Activated CD8-positive, alpha-beta memory T cell treated with anti-CD3 and anti-CD28 coated beads for 48 hours (primary cell): ENCODE data around the gene GRP.
"Not testable (repeated sequence)": the region's sequence is repeated elsewhere in the genome, so short reads cannot be mapped to it uniquely, and the experiment has no call there.

Experiments used
- DNase-seq, 3 experiments: peaks; one replicate each; pipeline ENCODE4 v3.0.0-alpha.2; 2020; ENCODE audit warnings: low read depth in 2 of 3, low spot score in 2 of 3

Gene GRP

DNA sequence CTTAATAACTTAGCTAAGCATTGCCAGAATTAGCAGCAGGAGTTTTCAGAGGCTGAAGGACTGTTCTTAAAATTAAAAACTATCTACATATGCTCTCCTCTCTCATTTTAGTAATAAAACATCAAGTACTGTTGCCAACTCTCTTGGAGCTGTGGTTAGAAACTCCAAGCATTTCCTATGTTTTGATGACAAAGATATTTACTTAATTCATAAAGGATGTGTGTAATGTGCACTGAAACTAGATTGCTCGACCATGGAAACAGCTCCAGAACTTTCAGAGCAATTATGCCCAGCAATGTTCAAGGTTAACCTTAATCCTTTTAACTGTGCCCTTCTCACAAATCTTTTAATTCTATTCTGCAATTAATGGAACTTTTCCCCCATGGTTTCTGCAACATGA lies 8.4 kb downstream of the GRP start:
- no peak for DNase-seq

GRCh38 chr18:59229191-59229590 lies 9.2 kb downstream of the GRP start:
- no peak for DNase-seq

- DNase-seq, result no peak
Measured at GRCh38 chr18:59229701-59230443, 9.9 kb downstream of the GRP start.

- DNase-seq, result no peak
Measured at GRCh38 chr18:59231114-59231513, 11.2 kb downstream of the GRP start.

DNA sequence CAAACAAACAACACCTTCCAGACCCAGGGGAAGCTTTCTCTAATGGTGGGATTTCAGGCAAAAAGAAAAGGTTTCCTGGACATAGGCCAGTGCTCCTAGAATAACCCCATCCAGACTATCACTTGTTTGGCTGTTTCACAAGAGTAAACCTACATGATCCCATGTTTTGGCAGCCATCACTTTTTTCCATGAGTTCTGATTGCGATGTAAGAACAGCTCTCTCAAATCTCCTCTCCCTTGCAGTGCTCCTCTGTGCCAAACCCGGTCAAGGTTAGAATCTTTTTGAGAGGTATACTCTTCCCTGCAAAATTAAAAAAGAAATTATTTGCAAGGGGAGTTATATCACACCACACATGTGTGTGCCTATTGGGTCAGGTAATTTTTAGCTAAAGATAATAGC lies 11.9 kb downstream of the GRP start:
- DNase-seq, result no peak

DNA sequence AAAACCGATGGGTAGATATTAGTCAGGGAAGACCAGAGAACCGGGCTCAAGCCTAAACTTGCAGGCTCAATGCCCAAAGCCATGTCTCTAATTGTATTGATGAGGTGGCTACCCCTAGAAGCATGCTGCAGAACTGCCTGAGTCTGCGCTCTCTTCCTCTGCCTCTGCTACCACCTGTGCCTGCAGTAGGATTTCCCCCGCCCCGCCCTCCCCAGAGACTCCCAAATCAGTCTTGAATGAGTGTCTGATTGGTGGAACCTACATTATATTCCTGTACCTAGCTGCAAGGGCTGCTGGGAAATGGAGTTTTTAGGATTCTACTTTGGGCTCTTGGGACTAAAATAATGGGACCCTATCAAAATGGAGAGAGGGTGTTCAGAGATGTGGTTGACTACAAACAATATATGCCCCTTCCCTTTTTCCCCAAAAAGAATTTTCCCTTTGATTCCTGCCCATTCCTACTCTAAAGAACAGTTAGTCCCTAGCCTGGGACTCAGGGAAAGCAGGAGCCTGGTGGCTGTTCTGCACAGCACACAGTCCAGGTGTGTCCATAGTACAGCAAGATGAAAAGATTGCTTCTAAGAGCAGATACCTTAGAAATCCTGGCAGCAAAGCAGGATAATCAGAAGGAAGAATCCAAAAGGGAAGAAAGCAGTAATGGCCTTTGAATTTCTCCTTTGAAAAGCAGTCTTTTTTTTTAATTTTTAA lies 12.5 kb downstream of the GRP start:
- DNase-seq, result no peak

- DNase-seq, result no peak
Measured at GRCh38 chr18:59233017-59233410, 13.1 kb downstream of the GRP start.

DNA sequence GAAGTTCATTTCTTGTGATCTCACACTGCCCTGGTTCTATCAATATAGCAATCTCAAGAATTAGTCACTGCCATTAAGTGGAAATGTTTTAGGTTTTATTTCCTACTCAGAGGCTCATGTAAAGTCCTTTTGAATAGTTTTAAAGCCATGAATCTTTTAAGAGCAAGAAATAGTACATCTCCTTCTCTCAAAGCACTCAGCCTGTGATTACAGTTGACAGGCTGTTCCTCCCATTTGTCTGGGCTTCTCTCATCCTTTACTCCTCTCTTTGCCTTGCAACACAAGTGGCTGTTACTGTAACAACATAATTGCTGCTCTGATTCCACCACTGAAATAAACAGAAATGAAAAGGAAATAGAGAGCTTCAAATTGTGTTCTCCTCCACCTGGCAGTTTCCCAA lies 18.4 kb downstream of the GRP start:
- DNase-seq, result no peak

GRCh38 chr18:59239642-59240041 lies 19.7 kb downstream of the GRP start:
- no peak for DNase-seq

GRCh38 chr18:59242906-59243305 lies 22.9 kb downstream of the GRP start:
- DNase-seq, result no peak

DNA sequence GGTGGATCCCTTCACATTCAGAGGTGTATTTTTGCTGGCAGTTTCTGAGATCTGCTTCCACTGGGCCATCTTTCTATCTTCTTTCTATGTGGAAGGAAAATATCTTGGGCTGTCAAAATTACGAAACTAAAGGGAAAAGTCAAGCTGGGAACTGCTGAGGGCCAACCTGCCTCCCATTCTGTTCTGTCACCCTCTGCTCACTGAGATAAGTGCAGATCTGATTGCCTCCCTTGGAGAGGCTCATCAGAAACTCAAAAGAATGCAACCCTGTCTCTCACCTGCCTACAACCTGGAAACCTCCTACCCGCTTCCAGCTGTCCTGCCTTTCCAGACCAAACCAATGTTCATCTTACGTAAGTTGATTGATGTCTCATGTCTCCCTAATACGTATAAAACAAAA lies 26.8 kb downstream of the GRP start:
- no peak for DNase-seq

DNA sequence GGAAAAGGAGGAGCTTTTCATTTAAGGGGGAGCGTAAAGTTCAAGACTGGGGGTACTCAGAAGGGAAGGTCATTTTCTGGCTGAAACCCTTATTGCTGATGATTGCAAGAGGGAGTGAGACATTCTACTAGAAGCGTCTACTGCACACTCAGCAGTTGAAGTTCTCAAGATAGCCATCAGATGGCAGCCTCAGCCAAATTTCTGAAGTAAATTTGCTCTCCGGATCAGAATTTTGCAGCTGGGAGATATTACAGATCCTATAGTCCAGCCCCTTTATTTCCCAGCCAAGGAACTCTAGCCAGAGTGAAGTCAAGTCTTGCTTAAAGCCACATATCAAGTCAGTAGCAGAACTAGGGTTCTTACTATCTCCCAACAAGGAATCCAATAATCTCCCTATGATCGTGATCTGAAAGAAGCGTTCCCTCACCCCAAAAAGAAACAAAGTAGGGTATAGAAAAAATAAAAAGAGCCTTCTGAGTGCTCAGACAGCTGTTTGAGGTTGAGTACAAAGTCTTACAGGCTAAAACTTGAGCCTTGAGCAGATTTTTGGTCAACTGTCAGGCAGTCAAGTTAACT lies 29.3 kb downstream of the GRP start:
- no peak for DNase-seq

DNA sequence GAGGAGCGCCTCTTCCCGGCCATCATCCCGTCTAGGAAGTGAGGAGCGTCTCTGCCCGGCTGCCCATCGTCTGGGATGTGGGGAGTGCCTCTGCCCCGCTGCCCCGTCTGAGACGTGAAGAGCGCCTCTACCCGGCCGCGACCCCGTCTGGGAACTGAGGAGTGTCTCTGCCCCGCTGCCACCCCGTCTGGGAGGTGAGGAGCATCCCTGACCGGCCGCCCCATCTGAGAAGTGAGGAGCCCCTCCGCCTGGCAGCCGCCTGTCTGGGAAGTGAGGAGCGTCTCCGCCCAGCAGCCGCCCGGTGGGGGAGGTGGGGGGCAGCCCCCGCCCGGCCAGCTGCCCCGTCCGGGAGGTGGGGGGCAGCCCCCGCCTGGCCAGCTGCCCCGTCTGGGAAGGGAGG lies 35.5 kb downstream of the GRP start:
- DNase-seq, result not testable (repeated sequence)

DNA sequence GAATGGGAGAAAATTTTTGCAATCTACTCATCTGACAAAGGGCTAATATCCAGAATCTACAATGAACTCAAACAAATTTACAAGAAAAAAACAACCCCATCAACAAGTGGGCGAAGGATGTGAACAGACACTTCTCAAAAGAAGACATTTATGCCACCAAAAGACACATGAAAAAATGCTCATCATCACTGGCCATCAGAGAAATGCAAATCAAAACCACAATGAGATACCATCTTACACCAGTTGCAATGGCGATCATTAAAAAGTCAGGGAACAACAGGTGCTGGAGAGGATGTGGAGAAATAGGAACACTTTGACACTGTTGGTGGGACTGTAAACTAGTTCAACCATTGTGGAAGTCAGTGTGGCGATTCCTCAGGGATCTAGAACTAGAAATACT lies 41.9 kb downstream of the GRP start:
- not testable (repeated sequence) for DNase-seq

- not testable (repeated sequence) for DNase-seq
Measured at GRCh38 chr18:59262243-59262642, 42.3 kb downstream of the GRP start.

DNA sequence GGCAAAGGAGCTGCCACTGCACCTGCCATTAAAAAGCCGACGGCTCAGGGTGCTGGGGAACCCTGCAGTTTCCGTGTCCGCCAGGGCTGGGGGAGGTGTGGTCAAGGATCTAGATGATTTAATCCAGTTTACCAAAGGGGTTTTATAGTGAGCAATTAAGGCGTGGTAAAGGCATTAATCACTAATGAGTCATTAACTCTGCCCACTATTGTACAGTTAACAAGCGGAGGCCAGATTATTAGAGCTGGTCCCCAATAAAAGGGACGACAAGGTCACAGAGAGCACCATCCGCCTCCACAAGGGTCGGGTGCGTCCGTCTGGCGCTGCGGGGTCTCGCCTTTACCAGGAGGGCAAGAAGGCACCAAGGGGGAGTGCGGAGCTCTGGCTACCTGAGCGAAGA lies 43.7 kb downstream of the GRP start:
- no peak for DNase-seq

- no peak for DNase-seq
Measured at GRCh38 chr18:59264121-59264571, 44.2 kb downstream of the GRP start.

DNA sequence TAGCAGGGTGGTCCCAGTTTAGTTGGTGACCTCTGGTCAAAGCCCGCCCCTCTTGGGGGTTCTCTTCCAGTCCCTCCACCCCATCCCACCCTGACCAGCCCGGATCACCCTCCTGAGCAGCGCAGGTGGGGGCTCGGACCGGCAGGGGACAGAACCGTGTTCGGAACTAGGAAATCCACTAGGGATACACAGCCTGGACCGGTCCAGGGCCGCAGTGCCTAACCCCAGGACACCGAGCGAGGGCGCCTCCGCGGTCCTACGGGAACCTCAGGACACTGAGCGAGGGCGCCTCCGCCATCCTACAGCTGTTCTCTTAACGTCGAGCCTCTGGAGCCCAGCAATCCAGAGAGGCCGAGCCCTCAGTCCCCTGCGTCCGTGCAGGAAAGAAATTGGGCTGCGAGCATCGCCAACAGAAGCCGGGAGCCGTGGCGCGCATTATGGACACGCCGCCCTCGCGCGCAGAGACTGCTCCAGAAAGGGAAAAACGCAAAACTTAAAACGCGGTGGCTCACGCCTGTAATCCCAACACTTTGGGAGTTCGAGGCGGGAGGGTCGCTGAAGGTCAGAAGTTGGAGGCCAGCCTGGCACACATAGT lies 44.8 kb downstream of the GRP start:
- DNase-seq, result no peak

- DNase-seq, result no peak
Measured at GRCh38 chr18:59265246-59265973, 45.5 kb downstream of the GRP start.

DNA sequence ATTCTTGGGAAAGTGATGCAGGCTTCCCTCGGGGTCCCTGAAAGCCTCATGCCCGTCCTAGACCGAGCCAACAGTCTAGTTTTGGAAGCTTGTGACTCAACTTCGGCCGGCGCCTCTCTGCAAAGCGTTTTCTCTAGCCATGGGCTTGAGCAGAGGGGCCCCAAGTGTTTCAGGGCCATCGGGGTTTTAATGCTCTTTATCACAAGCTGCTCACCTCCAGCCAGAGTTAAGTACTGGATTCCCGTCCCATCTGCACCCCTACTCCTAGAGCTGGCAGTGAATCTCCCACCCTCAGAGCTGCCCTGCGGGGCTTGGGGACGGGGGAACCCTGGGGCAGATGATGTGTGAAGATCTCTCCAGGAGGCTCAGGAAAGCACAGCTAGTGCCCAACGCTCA lies 46.0 kb downstream of the GRP start:
- DNase-seq, result no peak

DNA sequence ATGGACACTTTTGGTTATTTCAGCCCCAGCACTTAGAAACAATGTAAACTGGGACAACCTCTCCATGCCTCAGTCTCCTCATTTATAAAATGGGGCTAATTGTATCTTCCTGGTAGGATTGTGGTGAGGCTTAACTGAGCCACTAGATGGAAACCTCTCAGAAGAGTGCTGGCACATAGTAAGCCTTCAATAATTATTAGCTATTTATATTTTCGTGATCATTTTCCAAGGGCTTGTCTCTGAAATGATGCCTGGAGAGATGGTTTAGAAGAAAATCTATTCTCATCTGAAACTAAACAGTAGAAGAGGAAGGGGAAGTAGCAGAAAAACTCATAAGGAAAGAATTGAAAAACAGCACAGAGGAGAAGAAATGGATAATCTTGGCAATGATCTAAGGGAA lies 46.5 kb downstream of the GRP start:
- no peak for DNase-seq
